Peyer's patch (tissue), 4 donors: ENCODE results near the gene RPS18.

Experiments used
- CTCF ChIP-seq, 6 experiments: fragments of 450-650 bp in 4 of 6; fragments of 200-600 bp in 2 of 6; sonication (generic) in 1 of 6; IDR thresholded peaks; one replicate each; pipeline ENCODE4 v1.5.1; 2017 to 2019; ENCODE audit warnings: antibody characterized with exemption in 6 of 6, mild to moderate bottlenecking in 3 of 6, moderate library complexity in 1 of 6
- POLR2A ChIP-seq, 2 donors: fragments of 450-650 bp; IDR thresholded peaks; one replicate each; pipeline ENCODE4 v1.5.1; 2017; ENCODE audit warnings: antibody characterized with exemption in 2 of 2, mild to moderate bottlenecking in 2 of 2, moderate library complexity in 2 of 2

- no peak for TF ChIP-seq CTCF (IDR thresholded peaks at IDR 0.05)
- no peak for TF ChIP-seq POLR2A (IDR thresholded peaks at IDR 0.05)
Measured at GRCh38 chr6:33286946-33287914, 15.4 kb downstream of the RPS18 start.
